HG02759 (cell line): ENCODE data around the gene UBA3.

ENCODE experiments used
- ATAC-seq: cut with Tn5 transposase; IDR thresholded peaks from one replicate; pipeline ENCODE4 v1.9.1; 2021; ENCODE audit warnings: mild to moderate bottlenecking, moderate library complexity; ENCODE audit not compliant: unreplicated experiment

UBA3 gene

DNA sequence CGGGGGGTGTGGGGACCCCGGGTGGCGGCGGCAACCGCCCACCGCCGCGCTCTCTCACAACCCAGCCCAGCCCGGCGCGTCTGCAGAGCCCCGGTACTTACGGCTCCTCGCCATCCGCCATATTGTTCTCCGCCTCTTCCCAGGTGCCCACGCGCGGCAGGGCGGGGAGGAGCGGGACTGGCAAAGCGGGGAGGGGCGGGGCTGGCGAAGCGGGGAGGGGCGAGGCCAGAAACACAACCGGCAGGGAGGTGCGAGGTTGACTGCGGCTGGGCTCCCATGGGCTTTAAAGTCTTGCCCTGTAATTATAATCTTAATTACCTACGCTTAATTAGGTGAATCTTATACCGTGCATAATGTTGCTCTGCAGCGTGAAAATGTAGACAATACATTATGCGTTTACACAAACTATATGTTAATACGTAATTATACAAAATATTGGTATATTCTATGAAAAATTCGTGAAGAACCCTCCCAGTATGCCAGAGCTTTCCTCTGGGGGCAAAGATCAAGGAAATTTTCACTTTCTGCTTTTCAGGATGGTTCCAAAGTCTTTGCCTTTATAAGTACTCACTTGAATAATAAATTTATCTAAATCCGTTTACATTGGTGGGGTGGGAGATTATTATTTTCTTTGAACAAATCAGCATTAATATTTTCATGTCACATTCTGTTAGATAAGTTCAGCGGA is at the start of gene UBA3:
UBA3 (minus strand) TSS at position 133 of the 688 bp plus-strand sequence; CDS start at position 121, 12 bp downstream.
- peak; percentile 53 for ATAC-seq

DNA sequence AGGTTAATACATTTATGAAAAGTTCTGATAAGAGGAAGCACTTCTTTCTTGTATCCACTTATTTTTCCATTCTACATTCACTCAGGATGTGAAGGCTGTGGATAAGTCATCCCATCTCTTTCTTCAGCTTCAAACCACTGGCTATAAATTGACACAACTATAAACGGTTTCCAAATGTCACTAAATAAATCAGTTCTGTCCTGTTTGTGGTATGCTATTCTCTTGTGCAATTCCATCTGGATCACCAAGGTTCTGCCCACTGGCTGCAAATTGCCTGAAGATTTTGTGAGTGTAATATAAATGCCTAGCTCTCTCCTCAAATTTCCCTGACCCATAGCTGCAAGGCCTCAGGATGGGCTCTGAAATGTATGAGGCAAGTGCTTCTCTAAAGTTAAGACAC is 49.4 kb upstream of the UBA3 start:
- no peak for ATAC-seq

DNA sequence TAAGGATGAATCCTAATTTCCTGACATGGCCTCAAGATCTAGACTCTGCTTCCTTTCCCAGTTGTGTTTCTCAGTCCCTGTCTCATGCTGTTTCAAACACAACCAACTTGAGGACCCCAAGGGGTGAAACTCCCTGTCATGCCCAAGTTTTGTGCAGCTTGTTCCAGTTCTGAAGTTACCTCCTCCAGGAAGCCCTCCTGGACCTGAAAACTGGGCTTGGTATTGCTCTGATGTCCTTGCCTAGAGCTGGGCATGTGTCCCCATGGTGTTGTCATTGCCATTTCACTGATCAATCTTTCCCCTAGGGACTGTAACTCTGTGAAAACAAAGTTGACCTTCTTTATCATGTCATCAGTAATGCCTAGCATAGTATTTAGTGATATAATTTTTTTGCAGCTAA is 48.3 kb upstream of the UBA3 start:
- ATAC-seq, result no peak

DNA sequence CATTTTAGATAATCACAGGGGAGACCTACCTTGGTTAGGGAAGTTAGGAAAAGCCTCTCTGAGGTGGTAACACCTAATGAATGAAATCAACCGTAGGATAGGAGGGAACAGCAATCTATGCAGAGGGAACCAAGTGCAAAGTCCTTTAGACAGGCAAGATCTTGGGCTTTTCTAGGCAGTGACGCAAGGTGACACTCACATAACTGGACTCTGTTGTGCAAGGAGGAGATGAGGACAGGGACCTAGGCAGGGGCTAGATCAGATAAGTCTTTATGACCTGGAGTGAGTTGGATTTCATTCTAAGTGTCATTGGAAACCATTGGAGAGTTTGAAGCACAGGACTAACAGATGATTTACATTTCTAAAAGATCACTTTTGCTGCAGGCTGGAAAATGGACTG is 46.8 kb upstream of the UBA3 start:
- no peak for ATAC-seq

DNA sequence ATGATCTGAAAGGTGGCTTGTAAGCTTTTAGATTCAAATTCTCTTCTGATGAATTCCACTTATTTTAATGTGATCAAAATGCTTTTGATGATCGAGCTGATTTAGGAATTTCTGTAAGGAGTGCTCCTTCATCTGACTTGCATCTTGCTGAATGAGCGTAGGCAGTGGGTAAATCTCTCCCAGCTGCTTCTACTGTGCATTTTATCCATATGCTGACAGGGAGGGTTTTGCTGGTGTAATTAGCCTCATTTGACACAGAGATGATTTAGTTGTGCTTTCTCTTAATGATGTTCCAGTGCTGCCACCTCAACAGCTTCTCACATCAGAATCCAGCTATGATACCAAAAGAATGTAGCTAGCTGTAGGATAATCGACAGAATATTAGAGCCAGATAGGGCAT is 46.1 kb upstream of the UBA3 start:
- ATAC-seq, result no peak

DNA sequence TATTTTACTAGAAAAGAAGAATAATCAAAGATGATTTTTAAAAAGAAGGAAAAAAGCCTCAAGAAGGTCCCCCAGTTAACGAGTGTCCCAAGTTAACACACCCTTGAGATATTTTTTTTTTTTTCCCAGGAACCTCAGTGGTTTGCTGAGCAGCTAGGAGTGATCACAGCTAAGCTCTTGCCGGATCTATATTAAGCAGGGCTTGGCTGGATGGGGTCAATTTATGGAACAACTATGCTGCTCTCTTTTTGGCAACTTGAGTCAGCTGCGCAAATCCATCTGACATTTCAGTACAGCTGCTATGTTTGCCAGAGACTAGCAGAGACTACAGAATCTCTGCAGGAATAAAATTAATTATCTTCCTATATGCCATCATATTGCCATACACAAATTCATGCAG is 42.2 kb upstream of the UBA3 start, which contains the start of gene LMOD3:
LMOD3 (minus strand) TSS at position 193 of the 400 bp plus-strand sequence. CDS start 209 bp downstream, outside the sequence.
- no peak for ATAC-seq

DNA sequence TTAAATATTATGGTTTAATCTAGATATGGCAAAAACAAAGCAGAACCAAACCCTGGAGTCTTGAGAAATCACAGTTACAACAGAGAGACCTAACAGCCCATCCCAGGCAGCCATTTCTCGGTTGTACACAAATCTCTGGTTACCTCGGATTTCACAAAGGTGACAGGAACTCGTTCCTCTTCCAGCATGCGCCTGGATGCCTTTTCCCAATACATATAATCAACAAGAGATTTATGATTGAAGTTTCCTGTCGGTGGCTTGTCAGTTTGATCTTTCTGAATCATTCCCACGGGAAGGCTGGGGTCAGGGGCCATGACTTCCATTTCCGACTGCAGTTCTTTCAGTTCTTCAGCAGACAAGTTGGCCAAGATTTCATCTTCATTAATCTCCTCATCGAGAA is 41.8 kb upstream of the UBA3 start:
- ATAC-seq, result no peak

DNA sequence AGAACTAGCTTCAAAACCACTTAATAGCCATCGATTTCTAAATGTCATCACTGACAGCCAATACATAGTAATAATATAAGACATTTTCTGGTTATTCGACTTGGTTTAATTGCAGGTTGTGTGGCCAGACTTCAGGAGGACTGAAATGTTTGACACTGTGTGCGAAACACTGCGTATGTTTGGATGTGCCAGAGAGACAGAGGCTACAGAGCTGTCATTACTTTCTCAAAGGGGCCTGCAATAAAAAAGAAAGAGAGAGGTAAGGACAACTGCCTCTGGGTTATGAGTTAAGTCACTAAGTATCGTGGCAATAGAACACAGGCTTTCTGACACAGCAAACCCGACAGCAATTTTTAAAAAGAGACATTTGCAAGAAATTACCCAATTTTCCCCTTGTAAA is 41.3 kb upstream of the UBA3 start:
- ATAC-seq, result no peak

DNA sequence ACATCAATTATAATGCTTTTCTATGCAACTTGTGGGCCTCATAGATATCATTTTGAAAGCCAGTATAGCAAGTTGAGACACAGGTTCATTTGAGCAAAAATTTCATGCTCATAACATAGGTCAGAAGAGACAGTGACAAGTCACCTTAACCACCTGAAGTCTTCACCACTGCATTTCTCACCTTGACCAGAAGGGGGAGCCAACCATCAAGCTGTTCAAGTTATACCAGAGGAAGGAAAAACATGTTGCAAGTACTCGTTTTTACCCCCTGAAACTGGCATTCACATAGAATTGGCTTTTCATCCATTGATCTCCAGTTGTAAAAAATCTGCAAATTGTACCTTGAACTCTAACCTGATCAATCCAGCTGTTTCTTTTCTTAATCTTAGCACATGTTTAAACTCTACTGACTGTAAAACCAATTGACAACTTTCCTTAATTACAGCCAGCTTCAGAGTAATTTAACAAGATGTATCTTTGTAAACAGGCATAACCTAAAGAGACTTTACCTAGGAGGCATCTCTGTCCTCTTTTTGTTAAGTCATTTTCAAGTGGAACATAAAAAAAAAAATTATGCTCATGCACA is 40.8 kb upstream of the UBA3 start:
- ATAC-seq, result peak; percentile 94

DNA sequence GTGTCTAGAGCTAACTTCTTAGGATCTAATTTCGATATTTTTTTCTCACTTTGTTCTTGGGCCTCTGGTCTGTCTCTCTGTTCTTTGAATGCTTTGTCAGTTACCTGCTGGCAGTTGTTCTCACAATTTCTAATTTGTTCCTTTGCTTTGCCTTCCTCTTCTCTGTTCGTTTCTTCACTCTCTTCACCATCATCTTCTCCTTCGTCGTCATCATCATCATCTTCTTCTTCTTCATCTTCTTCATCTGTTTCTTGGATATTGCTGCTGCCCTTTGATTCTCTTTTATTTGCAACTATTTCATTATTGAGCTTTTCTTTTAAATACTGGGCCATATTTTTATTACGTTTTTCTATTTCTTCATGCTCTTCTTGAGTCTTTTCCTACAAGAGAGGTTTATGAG is 39.5 kb upstream of the UBA3 start:
- ATAC-seq, result no peak

DNA sequence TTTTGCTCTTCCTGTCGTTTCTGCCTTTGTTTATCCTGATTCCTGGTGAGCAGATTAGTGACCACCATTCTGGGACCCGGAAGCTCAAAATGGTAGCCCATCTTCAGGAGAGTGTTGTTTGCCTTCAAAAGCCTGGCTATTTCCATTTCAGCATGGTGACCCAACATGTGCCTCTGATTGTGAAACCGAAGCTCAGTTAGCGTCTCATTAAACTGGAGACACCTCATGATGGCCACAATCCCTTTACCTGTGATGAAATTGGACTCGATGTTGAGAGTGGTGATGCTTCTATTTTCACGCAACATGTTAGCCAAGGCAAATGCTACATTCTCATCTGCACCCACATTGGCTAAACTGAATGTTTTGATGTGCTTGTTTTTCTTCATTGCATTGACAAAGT is 39.0 kb upstream of the UBA3 start:
- no peak for ATAC-seq

DNA sequence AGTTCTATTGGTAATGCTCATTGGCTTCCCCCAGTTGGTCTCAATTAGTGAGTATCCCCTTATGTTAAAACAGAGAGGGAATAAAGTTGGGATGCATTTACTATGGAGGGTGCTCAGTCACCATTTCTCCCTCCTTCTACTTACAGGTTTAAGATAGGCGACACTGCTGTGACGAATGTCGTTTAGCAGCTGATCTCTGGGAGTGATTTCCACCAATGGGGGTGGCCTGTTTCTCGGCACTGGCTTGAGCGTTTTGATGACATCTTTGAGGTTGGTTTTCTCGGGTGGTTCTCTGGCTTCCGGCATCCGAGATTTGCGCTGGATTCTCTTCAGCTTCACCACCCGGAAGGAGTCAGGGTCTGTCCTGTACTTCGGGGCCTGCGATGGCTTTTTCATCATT is 38.4 kb upstream of the UBA3 start:
- ATAC-seq, result no peak

DNA sequence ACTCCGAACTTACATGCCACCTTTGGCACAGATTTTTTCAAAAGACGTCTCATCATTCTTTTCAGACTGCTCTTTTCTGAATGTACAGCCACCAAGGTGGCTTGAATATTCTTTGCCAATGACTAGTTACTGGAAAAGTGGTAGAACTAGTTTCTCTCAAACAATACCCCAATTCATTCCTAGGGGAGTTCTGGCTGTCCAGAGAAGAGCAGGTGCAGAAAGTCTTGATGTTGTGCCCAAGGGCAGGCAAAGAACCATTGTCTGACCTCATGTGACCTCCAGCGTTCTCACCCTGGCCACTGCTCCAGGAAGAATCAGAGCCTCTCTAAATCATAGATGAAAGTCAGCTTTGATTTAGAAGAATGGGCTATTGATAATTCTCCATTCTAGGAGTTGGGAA is 36.7 kb upstream of the UBA3 start:
- ATAC-seq, result no peak

DNA sequence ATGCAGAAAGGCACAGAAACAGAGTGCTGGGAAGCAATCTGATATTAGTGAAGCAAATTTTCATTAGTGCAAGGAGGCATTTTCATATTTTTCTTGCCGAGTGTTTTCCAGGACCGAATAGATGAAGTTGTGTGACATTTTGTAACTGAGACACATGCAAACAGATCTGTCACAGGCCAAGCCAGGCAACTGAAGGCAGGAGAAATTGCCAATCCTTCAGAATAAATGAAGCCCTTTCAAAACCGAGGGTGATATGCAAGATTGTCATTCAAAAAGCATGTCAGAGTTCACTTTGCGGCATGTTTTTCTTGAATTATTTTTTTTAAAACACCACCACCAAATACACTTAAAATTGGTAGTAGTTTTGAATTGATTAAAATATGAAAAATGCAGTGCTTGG is 36.0 kb upstream of the UBA3 start:
- ATAC-seq, result no peak

DNA sequence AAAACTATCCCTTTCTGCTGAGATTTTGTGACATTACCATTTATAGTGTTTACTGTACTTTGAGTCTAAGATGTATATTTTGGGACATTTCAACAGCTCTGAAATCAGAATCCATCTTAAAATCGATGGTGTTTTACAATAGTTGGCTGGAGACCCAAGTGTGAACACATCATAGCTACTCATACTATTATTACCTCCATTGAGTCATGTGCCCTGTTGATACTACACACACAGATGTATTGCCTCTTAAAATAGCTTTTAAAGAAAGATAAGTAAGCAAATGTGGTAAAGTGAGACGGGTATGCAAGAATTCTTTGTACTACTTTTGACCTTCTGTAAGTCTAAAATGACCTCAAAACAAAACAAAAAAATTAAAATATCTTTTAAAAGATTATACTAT is 35.6 kb upstream of the UBA3 start:
- ATAC-seq, result no peak

DNA sequence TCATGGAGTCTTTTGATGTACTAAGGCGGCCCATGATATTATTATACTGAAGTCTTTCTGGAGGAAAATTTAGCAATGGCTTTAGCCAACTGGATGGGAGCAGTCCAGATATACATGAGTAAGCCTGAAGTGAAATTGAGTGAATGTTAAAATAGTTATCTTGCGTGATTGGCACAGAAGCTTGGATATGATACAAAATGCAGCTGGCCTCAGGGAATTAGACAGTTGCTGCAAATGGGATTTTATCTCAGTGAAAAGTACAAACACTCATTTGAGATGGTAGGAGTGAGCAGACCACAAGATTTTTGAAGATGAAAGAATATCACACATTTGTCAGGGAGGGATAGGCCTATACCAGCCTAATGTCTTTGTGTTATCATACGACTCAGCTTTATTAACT is 33.4 kb upstream of the UBA3 start:
- no peak for ATAC-seq

DNA sequence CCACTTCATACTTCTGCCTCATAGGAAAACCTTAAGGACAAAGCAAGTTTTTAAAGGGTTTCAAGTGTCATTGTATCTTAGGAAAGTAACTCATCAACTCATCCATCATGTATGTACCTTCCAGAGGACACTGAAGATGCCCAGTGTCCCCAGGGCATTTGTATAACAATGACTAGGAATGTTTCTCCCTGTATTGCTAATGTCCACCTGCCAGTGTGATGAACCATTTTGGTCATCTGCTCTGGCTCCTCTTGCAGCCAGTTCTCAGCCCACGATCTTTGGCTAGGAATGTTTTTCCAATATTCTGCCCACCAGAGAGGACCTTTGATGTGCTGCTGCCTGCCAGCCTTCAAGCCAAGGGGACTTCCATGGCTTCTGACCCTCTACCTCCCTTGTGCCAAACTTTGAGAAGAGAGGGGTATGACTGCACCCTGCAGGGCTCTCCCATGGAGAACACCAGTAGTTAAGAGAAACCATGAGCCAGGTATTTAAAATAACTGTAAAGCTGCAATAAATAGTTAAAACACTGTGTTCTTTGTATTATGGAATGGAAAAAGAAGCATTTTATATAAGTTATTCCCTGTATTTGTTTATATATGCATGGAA is 30.9 kb upstream of the UBA3 start:
- ATAC-seq, result peak; percentile 43

DNA sequence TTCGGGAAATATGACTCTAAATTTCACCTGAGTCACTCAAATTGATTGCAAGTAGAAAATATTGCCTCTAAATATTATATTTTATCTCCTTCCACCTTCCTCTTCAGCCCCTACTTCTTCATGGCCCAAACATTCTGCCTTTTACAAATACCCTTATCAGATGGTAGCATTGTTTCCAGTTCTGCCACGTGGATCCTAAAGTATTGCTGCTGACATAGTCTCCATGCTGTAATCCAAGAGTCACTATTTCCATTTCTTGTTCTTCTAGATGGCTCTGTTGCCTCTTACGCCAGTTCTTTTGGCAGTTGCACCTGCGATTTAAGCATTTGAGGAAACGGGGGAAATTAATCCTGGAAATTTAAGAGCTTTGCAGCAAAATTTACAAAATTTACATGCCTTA is 28.6 kb upstream of the UBA3 start:
- ATAC-seq, result no peak

DNA sequence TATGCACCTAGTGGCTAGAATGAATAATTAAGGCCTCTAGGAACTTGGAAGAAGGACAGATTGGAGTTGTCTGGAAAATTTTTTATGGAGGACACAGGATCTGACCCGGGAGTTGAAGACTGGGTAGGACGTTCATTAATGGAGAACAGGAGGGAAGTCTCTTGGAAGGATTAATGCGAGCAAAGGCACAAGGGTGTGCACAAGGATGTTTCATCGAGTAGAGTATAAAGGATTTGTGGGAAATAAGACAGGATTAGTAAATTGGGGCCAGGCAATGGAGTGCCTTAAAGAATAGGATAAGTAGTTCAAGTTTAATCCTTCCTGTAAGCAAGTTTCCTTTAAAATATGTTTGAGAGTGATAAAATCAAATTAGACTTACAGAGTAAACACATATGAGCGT is 27.7 kb upstream of the UBA3 start:
- ATAC-seq, result no peak

DNA sequence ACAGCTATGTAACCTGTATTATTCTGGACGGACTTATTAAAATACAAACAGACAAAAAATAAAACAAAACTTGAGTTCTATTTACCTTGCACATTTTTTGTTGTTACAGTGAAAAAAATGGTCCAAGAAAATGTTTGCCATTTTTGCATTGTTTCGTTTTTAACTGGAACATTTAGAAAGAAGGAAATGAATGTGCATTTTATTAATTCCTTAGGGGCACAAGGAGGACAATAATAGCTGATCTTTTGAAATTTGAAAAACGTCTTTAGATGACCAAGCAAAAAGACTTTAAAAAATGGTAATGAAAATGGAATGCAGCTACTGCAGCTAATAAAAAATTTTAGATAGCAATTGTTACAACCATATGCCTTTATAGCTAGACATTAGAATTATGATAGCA is 25.2 kb upstream of the UBA3 start:
- ATAC-seq, result no peak

DNA sequence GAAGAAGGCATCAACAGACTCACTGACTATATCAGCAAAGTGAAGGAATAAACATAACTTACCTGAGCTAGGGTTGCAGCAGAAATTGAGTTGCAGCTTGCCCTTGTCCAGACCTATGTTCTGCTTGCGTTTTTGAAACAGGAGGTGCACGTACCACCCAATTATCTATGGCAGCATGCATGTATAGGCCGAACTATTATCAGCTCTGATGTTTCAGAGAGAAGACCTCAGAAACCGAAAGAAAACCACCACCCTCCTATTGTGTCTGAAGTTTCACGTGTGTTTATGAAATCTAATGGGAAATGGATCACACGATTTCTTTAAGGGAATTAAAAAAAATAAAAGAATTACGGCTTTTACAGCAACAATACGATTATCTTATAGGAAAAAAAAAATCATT is 24.4 kb upstream of the UBA3 start:
- ATAC-seq, result no peak

DNA sequence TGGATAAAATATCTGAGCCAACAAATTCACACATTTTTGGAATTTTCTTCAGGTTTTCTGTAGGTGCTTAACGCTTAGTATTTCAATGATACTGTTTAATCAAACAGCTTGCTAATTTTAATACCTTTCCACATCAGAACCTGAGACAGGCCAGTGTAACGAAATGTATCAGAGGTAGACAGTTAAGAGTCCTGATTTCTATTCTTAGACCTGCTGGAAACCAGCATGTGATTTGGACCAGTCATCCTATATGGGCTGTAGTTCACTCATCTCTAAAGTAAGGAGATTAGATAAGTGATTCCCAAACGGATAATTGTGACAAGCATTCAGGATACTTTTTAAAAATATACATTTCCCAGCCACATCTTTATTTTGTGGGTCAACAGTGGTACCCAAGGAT is 23.0 kb upstream of the UBA3 start:
- ATAC-seq, result no peak

DNA sequence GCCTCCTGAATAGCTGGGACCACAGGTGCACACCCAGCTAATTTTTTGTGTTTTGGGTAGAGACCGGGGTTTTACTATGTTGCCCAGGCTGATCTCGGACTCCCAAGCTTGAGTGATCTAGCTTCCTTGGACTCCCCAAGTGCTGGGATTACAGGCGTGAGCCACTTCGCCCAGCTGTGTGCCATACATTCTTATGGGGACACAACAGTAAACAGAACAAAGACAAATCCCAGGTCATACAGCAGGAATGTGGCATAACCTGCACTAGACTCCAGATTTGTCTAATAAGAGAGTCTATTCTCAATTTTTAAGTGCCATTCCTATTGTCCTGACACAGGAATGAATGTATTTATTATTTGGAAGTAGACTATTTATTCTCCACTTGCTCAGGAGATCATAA is 22.2 kb upstream of the UBA3 start:
- ATAC-seq, result no peak
